GM18868 (cell line): ENCODE data around the gene SMURF1.
"Not testable (repeated sequence)": the region's sequence is repeated elsewhere in the genome, so short reads cannot be mapped to it uniquely, and the experiment has no call there.

Source experiments
- ATAC-seq: cut with Tn5 transposase; IDR thresholded peaks from one replicate; pipeline ENCODE4 v1.9.1; 2021; ENCODE audit warnings: mild to moderate bottlenecking, moderate library complexity; ENCODE audit not compliant: unreplicated experiment

The SMURF1 gene

GRCh38 chr7:99070361-99070760 is 73.5 kb downstream of the SMURF1 start:
- ATAC-seq: no peak

DNA sequence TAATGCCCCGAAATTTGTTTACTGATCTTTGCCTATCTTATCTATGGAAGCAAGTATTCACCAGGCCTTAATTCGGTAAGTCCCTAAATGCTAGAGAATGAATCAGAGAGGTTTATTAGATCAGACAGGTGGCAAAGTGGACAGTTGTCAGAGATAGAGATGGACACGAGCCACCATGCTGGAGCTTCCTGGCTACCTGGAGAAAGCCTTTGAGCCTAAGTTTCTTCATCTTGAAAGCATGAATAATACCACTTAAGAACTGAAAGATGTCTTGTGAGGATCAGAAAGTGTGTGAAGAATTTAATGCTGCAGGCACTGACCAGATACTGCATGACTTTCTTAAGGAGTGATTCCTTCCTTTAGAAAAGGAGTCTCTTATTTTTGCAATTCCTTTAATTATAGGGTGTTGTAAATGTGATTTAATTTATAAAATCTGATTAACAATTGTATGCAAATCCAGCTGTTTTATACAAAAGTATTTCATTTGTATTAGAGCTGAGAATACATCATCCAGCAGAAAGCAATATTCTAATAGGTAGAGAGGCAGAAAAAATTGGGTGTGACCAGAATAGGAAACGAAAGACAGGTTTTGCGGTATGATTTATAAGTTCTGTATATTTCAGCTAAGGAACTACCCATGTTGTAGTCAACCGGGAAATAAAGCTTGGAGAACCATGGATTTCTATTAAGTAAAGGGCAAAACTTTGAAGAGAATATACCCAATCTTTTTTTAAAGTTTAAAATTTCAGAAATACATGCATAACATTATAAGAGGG is 82.7 kb downstream of the SMURF1 start:
- no peak for ATAC-seq

DNA sequence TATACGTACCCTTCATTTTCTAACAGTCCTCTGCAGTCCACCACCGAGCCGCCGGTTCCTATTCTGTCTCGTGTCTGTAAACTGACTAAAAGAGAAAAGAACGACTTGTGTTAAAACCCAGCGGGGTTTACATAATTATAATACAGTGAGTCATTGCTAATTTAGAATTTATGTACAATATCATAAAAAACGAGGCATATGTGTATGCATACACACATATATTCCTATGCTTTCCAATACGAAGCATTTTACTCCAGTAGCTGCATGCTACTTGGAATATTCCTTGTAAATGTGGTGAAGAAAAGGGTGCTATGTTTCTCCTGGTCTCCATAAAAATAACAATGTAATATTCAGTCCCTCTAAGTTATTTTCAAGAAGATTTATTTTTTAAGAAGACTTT is 89.1 kb downstream of the SMURF1 start:
- no peak for ATAC-seq

GRCh38 chr7:99050971-99051370 is 92.9 kb downstream of the SMURF1 start:
- ATAC-seq: no peak

- no peak for ATAC-seq
Observed at GRCh38 chr7:99047526-99048077, 96.3 kb downstream of the SMURF1 start.

- ATAC-seq: no peak
Observed at GRCh38 chr7:99046722-99047121, 97.2 kb downstream of the SMURF1 start.

DNA sequence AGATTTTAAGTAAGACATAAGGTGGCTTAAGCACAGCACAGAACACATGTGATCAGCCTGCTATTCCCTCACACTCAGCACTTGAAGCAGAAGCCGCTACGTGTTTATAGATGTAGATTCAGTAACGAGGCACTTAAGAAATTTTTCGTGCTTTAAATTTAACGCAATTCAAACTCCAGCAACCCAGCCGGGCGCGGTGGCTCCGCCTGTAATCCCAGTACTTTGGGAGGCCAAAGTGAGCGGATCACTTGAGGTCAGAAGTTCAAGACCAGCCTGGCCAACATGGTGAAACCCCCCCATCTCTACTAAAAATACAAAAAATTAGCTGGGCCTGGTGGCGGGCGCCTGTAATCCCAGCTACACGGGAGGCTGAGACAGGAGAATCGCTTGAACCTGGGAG is 97.6 kb downstream of the SMURF1 start:
- ATAC-seq: not testable (repeated sequence)

GRCh38 chr7:99044858-99045257 is 99.0 kb downstream of the SMURF1 start:
- ATAC-seq: not testable (repeated sequence)

DNA sequence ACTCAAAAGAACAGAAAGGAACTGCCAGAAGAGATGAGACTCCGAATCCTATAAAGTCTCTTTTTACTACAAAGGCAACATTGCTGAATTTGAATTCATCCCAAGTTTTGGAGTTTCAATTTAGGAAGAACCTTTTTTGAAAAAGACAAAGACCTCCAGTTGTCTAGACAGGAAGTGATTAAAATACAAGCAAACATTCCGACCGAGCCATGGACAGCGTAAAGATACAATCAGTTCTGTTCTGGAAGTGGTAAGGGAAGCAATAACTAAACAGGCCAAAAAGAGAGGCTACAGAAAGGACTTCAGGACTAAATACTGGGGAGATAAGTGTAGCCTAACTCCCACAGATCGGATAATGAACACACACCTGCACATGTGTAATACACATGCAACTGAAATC is 101.0 kb downstream of the SMURF1 start:
- no peak for ATAC-seq

- no peak for ATAC-seq
Observed at GRCh38 chr7:99041526-99041925, 102.4 kb downstream of the SMURF1 start.

DNA sequence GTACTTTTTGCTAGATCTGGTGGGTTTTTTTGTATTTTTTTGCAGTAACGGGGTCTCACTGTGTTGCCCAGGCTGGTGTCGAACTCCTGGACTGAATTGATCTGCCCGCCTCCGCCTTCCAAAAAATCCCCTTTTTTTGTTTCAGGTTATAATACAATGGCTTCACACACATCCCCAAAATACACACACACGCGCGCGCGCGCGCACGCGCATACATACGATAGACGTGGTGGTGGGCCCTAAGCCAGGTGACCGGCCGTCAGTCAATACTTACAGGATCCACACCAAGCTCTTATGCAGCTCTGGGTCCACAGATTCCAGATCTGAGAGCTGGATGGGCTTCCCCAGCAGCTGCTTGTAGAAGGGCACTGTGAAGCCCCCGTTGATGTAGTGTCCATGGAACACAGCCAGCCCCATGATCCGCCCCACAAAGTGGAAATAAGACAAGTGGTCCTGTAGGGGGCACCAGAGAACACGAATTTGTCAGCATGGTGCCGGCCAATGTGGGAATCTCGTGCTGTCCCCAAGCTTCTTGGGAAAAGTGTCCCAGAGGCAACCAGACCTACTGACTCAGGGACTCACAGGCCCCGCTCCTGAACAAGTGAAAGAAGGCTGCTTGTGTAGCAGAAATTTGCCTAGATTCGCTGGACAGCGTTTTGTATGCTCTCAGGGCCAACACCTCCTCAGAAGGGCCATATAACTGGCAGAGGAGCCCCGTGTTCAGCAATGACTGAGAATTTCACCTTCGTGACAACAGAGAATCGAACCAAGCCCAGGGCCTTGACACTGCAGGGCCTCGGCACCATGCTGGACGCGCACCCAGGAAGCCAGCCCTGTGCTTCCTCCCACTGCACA is 103.6 kb downstream of the SMURF1 start:
- ATAC-seq: no peak

- no peak for ATAC-seq
Observed at GRCh38 chr7:99039384-99039891, 104.5 kb downstream of the SMURF1 start.

DNA sequence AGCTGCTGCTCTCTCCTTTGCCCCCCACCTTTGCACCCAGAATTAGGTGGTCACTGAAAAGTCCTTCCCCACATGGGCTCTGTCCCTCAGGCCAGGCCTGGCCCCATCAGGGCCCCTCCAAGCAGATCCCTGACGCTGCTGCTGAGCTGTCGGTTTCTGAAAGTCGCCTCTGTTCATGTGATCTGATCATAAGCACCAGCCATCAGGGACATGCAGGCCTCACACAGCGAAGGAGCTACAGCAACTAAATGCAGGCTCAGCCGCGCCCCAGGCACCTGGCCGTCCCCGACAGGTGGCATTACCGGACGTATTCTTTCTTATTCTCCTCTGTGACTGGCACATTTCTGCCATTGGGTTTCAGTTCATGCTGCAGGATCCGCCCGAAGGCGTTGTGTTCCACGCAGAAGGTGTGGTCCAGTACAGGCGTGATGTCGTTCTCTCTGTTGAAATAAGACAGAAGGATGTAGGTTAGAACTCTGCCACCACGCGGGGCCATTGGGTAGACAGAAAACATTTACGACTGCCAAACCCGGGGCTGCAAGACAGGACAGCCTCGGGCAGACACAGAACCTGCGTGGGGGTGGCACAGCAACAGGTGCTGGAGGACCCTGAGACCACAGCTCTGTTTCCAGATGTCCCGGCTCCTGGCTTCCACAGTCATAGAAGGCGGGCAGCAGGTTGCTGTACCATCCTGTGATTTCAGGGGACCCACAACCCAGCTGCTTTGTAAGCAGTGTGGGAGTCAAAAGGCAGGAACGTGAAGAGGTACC is 105.6 kb downstream of the SMURF1 start:
- ATAC-seq: no peak

- ATAC-seq: no peak
Observed at GRCh38 chr7:99037327-99037940, 106.5 kb downstream of the SMURF1 start.

DNA sequence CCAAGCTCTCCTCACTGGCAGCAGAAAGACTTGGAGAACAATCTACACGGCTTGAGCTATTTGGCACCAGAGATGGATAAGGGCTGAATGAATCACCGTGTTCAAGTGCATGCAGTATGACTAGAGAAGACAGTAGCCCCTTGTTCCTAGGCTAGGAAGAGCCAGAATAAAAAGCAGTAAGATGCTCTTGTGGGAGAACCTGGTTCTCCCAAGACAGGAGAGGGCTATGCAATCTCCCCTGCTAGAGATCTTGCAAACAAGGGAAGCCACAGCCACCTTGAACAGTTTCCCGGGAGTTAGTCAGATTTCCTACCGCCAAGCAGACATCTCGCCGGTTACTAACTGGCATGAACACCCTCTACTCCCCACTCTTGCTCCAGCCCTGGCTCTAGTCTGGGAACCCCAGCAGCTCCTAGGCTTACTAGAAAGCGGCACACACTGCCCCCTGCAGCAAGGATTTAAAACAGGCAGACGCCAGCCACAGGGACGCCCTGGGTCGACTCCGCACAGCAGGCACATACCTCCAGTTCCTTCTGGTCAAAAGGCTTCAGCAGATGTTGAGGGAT is 107.3 kb downstream of the SMURF1 start:
- no peak for ATAC-seq

DNA sequence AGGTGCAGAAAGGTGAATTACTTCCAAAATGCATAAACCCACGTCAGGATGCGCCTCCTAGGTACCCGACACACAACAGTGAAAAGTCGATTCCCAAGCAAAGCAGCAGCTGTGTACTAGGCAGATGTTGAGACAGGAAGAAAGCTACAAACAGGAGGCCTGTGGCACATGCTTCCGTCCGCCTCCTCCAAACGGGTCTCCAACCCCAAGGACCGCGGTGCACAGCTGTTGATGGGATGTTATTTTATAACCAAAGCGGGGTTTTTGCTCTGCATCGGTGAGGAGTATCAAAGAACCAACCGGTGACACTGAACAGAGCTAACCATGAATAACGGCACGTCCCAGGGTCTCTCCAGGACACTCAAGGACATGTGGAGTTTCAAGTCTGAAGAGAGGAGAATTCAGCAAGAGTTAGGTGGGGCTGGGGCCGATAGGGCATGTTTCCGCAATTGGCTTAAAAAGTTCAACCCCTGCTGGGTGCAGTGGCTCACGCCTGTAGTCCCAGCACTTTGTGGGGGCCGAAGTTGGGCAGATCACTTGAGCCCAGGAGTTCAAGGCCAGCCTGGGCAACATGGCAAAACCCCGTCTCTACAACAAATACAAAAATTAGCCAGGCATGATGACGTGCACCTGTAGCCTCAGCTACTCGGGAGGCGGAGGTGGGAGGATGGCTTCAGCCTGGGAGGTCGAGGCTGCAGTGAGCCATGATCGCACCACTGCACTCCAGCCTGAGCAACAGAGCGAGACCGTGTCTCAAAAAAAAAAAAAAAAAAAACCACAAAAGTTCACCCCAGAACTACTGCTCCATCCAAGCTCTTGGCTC is 108.0 kb downstream of the SMURF1 start:
- ATAC-seq: no peak

GRCh38 chr7:99034932-99035722 is 108.8 kb downstream of the SMURF1 start:
- ATAC-seq: no peak

- no peak for ATAC-seq
Observed at GRCh38 chr7:99033765-99034164, 110.1 kb downstream of the SMURF1 start.
